Cardiac atrium fibroblast (primary cell): ENCODE results near the gene SMAD5. TPM values are rescaled to one million over a fixed set of nuclear protein-coding genes. Genes with fewer than 3 reads are reported as not detected.

ENCODE experiments used
- total RNA-seq: library from RNA; depleted of rRNA; stranded (reverse); fragments of >200 nt; gene quantifications from 2 replicates; pipeline ENCODE4 v1.2.3, GENCODE V29; 2015

SMAD5 gene
- total RNA-seq = 32.6 and 41.2 TPM in 2 replicates

GRCh38 chr5:136132557-136133221 lies at the start of gene SMAD5:
Gene SMAD5, plus strand, starts transcription at chr5:136132845. Its CDS starts 20,916 bp downstream, at chr5:136153761.

GRCh38 chr5:136192526-136193321 lies 60.1 kb downstream of the SMAD5 start, which contains the start of gene SMIM32:
Gene SMIM32, minus strand, starts transcription at chr5:136193162. Its CDS starts 638 bp downstream, at chr5:136192524.

Other genes starting within 250 kb of the SMAD5 start
- not detected in 2 replicates for gene IL9, start 237.0 kb upstream of the SMAD5 start, total RNA-seq
- gene LECT2, start 177.9 kb upstream of the SMAD5 start, total RNA-seq = not detected in 2 replicates
- 957 and 1,161 TPM in 2 replicates for gene TGFBI, start 103.9 kb upstream of the SMAD5 start, total RNA-seq
- not detected in 2 replicates for gene SMIM32, start 60.3 kb downstream of the SMAD5 start, total RNA-seq
- gene TRPC7, start 232.7 kb downstream of the SMAD5 start, total RNA-seq = not detected in 2 replicates